NCI-H345 (cell line): ENCODE measurements around the gene ERICH6.

ENCODE experiments used
- DNase-seq: peaks from one replicate; lab custom pipeline; 2025; lab: John Stamatoyannopoulos, UW

ERICH6 gene

GRCh38 chr3:150736903-150737832 lies 33.4 kb upstream of the ERICH6 start:
- no peak for DNase-seq

GRCh38 chr3:150736316-150736719 lies 32.6 kb upstream of the ERICH6 start:
- no peak for DNase-seq

- no peak for DNase-seq
These were observed 31.0 kb upstream of the ERICH6 start for GRCh38 chr3:150734795-150735119.

GRCh38 chr3:150733936-150734794 lies 30.4 kb upstream of the ERICH6 start:
- DNase-seq = no peak

GRCh38 chr3:150733373-150733935 lies 29.7 kb upstream of the ERICH6 start:
- no peak for DNase-seq

- DNase-seq = no peak
These were observed 26.1 kb upstream of the ERICH6 start for GRCh38 chr3:150729682-150730360.

- DNase-seq = no peak
These were observed 24.2 kb upstream of the ERICH6 start for GRCh38 chr3:150727653-150728502.

GRCh38 chr3:150725548-150725947 lies 21.8 kb upstream of the ERICH6 start:
- no peak for DNase-seq

GRCh38 chr3:150723946-150724345 lies 20.2 kb upstream of the ERICH6 start:
- DNase-seq = no peak

GRCh38 chr3:150722267-150722666 lies 18.5 kb upstream of the ERICH6 start:
- DNase-seq = no peak

GRCh38 chr3:150721285-150722130 lies 17.8 kb upstream of the ERICH6 start:
- DNase-seq = peak; percentile 55

- DNase-seq = no peak
These were observed 16.7 kb upstream of the ERICH6 start for GRCh38 chr3:150720444-150720843.

- no peak for DNase-seq
These were observed 6.4 kb upstream of the ERICH6 start for GRCh38 chr3:150710097-150710496.

- DNase-seq = peak; percentile 21
These were observed 393 bp downstream of the ERICH6 start for GRCh38 chr3:150703299-150703755.

- no peak for DNase-seq
These were observed 4.6 kb downstream of the ERICH6 start for GRCh38 chr3:150699068-150699639.

- DNase-seq = no peak
These were observed 6.1 kb downstream of the ERICH6 start for GRCh38 chr3:150697646-150698045.

GRCh38 chr3:150691414-150692040 lies 12.2 kb downstream of the ERICH6 start:
- DNase-seq = no peak

- DNase-seq = no peak
These were observed 16.1 kb downstream of the ERICH6 start for GRCh38 chr3:150687613-150688012.

- no peak for DNase-seq
These were observed 20.9 kb downstream of the ERICH6 start for GRCh38 chr3:150682824-150683223.
